HepG2 (cell line): ENCODE measurements around the gene DHRS4L2. TPM values are rescaled to one million over a fixed set of nuclear protein-coding genes. Genes with fewer than 3 reads are reported as not detected.

Source experiments
- ATAD3A ChIP-seq: sonication (generic); formaldehyde crosslinking; IDR thresholded peaks from 2 replicates; pipeline ENCODE4 v1.4.0; 2020; ENCODE audit warnings: missing genetic modification reagents
- ATF2 ChIP-seq: sonication (generic); formaldehyde crosslinking; IDR thresholded peaks from 2 replicates; pipeline ENCODE4 v1.4.0; 2020; ENCODE audit warnings: missing genetic modification reagents
- CBX5 ChIP-seq: sonication (generic); formaldehyde crosslinking; IDR thresholded peaks from 2 replicates; pipeline ENCODE4 v1.4.0; 2020; ENCODE audit warnings: missing genetic modification reagents, borderline replicate concordance
- DMAP1 ChIP-seq: IDR thresholded peaks from 2 replicates; pipeline ENCODE4 v1.6.1; 2016
- GMEB1 ChIP-seq: sonication (generic); formaldehyde crosslinking; IDR thresholded peaks from 2 replicates; pipeline ENCODE4 v1.5.1; 2020; ENCODE audit warnings: missing genetic modification reagents, mild to moderate bottlenecking, borderline replicate concordance
- GMEB2 ChIP-seq: IDR thresholded peaks from 2 replicates; pipeline ENCODE4 v1.6.1; 2016; ENCODE audit warnings: missing biosample characterization, missing genetic modification reagents, low read depth
- HDAC1 ChIP-seq: sonication (generic); formaldehyde crosslinking; IDR thresholded peaks from 2 replicates; pipeline ENCODE4 v1.5.1; 2020; ENCODE audit warnings: mild to moderate bottlenecking, missing genetic modification reagents
- HDAC2 ChIP-seq: sonication (generic); formaldehyde crosslinking; IDR thresholded peaks from 2 replicates; pipeline ENCODE4 v1.4.0; 2020; ENCODE audit warnings: missing genetic modification reagents
- HES4 ChIP-seq: sonication (generic); formaldehyde crosslinking; IDR thresholded peaks from 2 replicates; pipeline ENCODE4 v1.9.0; 2021; ENCODE audit warnings: mild to moderate bottlenecking, missing genetic modification reagents, borderline replicate concordance
- MAF1 ChIP-seq: sonication (generic); formaldehyde crosslinking; IDR thresholded peaks from 2 replicates; pipeline ENCODE4 v1.5.0; 2020; ENCODE audit warnings: missing genetic modification reagents, borderline replicate concordance
- MIER2 ChIP-seq: IDR thresholded peaks from 2 replicates; pipeline ENCODE4 v1.6.1; 2016; ENCODE audit warnings: missing biosample characterization, missing genetic modification reagents
- MTA1 ChIP-seq: sonication (generic); formaldehyde crosslinking; IDR thresholded peaks from 2 replicates; pipeline ENCODE4 v1.4.0; 2020; ENCODE audit warnings: missing genetic modification reagents, mild to moderate bottlenecking, borderline replicate concordance
- PRPF4 ChIP-seq: fragments of 200-400 bp; formaldehyde crosslinking; IDR thresholded peaks from 2 replicates; pipeline ENCODE4 v1.6.1; 2016; ENCODE audit warnings: low read length, low read depth; ENCODE audit not compliant: poor library complexity, severe bottlenecking
- SAP130 ChIP-seq: IDR thresholded peaks from 2 replicates; pipeline ENCODE4 v1.6.1; 2016; ENCODE audit warnings: low read depth
- TAF1 ChIP-seq: sonication (generic); formaldehyde crosslinking; IDR thresholded peaks from 2 replicates; pipeline ENCODE4 v1.4.0; 2020; ENCODE audit warnings: missing genetic modification reagents
- ZIK1 ChIP-seq: sonication (generic); formaldehyde crosslinking; IDR thresholded peaks from 2 replicates; pipeline ENCODE4 v1.5.0; 2020; ENCODE audit warnings: mild to moderate bottlenecking, low read depth, missing genetic modification reagents, borderline replicate concordance
- ZNF543 ChIP-seq: sonication (generic); formaldehyde crosslinking; IDR thresholded peaks from 2 replicates; pipeline ENCODE4 v1.4.0; 2020; ENCODE audit warnings: mild to moderate bottlenecking, missing genetic modification reagents
- polyA plus RNA-seq, 8 experiments: library from polyadenylated mRNA; depleted of rRNA in 3 of 8; stranded (reverse) in 7 of 8; unstranded in 1 of 8; fragments of >200 nt; fragmentation: Illumina TruSeq in 4 of 8; extraction: Trizol in 4 of 8; gene quantifications; 2 replicates each; pipeline versions ENCODE4 v1.2.1 to v1.2.3, GENCODE V29; 2011 to 2016; ENCODE audit warnings: low read depth in 4 of 8, missing spikeins in 1 of 8, mixed read lengths in 1 of 8; ENCODE audit not compliant: insufficient read depth in 1 of 8
- total RNA-seq, 5 experiments: library from RNA; depleted of rRNA; stranded (reverse); fragments of >200 nt; fragmentation: Illumina TruSeq; extraction: Trizol; gene quantifications; 2 replicates each; pipeline ENCODE4 v1.2.3, GENCODE V29; 2016; ENCODE audit warnings: low read depth in 1 of 5
- TF ChIP-seq, protein P1 (sequence below), 2 experiments: sonication (generic) in 1 of 2; formaldehyde crosslinking in 1 of 2; IDR thresholded peaks; 2 replicates each; pipeline versions ENCODE4 v1.4.0 to v1.6.1; 2018 to 2020; ENCODE audit warnings: missing genetic modification reagents in 2 of 2, borderline replicate concordance in 1 of 2, low read depth in 1 of 2, mild to moderate bottlenecking in 1 of 2, missing biosample characterization in 1 of 2

Gene DHRS4L2
- total and polyA plus RNA-seq, 2 of the 13 experiments (the other 11 are each of a cell fraction or from before 2014, with no cell fraction given) = 24.7 to 38.2 TPM

DNA sequence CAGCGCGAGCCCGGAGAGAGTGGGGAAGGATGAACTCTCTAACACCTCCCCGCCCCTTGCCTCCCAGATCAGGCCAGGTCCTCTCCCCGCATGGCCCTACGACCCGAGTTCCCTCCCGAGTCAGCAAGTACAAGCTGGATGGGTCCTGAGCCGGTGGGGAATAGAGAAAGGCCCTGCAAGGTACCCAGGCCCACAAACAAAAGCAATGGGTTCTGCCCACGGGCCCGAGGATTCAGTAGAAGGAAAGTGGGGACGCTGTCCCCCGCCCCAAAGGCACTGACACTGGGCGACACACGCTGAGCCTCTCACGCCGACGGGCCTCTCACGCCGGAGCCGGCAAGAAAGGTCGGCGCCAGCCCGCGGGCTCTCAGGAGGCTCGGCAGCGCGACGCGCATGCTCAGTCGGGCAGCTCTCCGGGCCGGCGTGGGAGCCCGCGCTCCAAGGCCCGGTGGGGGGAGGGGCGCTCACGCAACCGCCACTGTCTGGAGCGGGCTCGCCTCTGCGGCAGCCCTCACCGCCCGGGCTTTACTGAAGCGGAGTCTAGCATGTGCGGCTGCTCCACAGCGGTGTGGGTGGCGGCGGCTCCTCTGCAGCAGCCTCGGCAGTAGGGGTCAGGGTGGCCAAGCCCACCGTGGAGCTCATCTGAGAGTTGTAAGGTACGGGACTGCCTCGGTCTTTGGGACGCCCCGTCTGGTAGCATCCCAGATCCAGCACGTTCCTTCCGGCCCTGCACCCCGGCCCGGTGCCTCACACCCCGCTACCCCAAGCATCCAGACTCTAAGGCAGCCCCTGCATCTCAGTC, 19.0 kb upstream of the DHRS4L2 start (continued):
- TF ChIP-seq SAP130 (peak; percentile 56; the same call in 1 of the 2 replicates), TAF1 (peak; percentile 69; the same call in 1 of the 2 replicates), ATAD3A (CRISPR knock-in tag) (peak; percentile 20), ZIK1 (CRISPR knock-in tag) (peak; percentile 85), PRPF4 (peak; percentile 48), MIER2 (CRISPR knock-in tag) (peak; percentile 70; the same call in 1 of the 2 replicates), HDAC1 (peak; percentile 47; the same call in 1 of the 2 replicates), GMEB2 (CRISPR knock-in tag) (0 out of 2 replicates have a peak, but pooled peaks have one; percentile 18), DMAP1 (CRISPR knock-in tag) (peak; percentile 71; the same call in 1 of the 2 replicates), MTA1 (CRISPR knock-in tag) (peak; percentile 75; the same call in 1 of the 2 replicates), HDAC2 (CRISPR knock-in tag) (peak; percentile 80), ZNF543 (peak; percentile 61; the same call in 1 of the 2 replicates), GMEB1 (CRISPR knock-in tag) (0 out of 2 replicates have a peak, but pooled peaks have one; percentile 28), ATF2 (CRISPR knock-in tag) (peak; percentile 63; the same call in 1 of the 2 replicates), CBX5 (peak; percentile 86), HES4 (CRISPR knock-in tag) (peak; percentile 80), MAF1 (CRISPR knock-in tag) (0 out of 2 replicates have a peak, but pooled peaks have one; percentile 71)
- TF ChIP-seq, protein P1, sequence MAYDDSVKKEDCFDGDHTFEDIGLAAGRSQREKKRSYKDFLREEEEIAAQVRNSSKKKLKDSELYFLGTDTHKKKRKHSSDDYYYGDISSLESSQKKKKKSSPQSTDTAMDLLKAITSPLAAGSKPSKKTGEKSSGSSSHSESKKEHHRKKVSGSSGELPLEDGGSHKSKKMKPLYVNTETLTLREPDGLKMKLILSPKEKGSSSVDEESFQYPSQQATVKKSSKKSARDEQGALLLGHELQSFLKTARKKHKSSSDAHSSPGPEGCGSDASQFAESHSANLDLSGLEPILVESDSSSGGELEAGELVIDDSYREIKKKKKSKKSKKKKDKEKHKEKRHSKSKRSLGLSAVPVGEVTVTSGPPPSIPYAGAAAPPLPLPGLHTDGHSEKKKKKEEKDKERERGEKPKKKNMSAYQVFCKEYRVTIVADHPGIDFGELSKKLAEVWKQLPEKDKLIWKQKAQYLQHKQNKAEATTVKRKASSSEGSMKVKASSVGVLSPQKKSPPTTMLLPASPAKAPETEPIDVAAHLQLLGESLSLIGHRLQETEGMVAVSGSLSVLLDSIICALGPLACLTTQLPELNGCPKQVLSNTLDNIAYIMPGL (CRISPR knock-in tag; IDR thresholded peaks at IDR 0.05; ENCODE audit: borderline replicate concordance in 1 of 2, low read depth in 1 of 2) = peak; percentile 38 to 57; a peak in 2 of 4 replicates
